Activated naive CD8-positive, alpha-beta T cell (primary cell): ENCODE results near the gene FAM53B.
"Not testable (repeated sequence)": the region's sequence is repeated elsewhere in the genome, so short reads cannot be mapped to it uniquely, and the experiment has no call there.

Source experiments
- H3K27ac Mint-ChIP-seq: one replicate; pipeline ENCODE4 v1.8.0; 2021; ENCODE audit warnings: mixed read lengths
- H3K27me3 Mint-ChIP-seq: one replicate; pipeline ENCODE4 v1.8.0; 2021; ENCODE audit warnings: mixed read lengths
- H3K36me3 Mint-ChIP-seq: one replicate; pipeline ENCODE4 v1.8.0; 2021; ENCODE audit warnings: mixed read lengths
- H3K4me1 Mint-ChIP-seq: one replicate; pipeline ENCODE4 v1.8.0; 2021; ENCODE audit warnings: low read depth, mixed read lengths
- H3K4me3 Mint-ChIP-seq: one replicate; pipeline ENCODE4 v1.8.0; 2021; ENCODE audit warnings: mild to moderate bottlenecking, mixed read lengths
- H3K9me3 Mint-ChIP-seq: one replicate; pipeline ENCODE4 v1.8.0; 2021; ENCODE audit warnings: low read depth, mixed read lengths

The FAM53B gene

GRCh38 chr10:124621637-124622036 lies 122.5 kb downstream of the FAM53B start:
- H3K27ac Mint-ChIP-seq, result no peak overlapping the region
- no peaks in the 10 kb centered on the region for H3K36me3 Mint-ChIP-seq
- H3K4me1 Mint-ChIP-seq, result peaks cover 27% of the 10 kb centered on the region
- H3K4me3 Mint-ChIP-seq, result no peak overlapping the region
- H3K27me3 Mint-ChIP-seq, result no peaks in the 10 kb centered on the region
- H3K9me3 Mint-ChIP-seq, result no peaks in the 10 kb centered on the region

- peaks cover 22% of the 10 kb centered on the region for H3K4me1 Mint-ChIP-seq
- no peaks in the 10 kb centered on the region for H3K36me3 Mint-ChIP-seq
- H3K9me3 Mint-ChIP-seq, result no peaks in the 10 kb centered on the region
- no peak overlapping the region for H3K4me3 Mint-ChIP-seq
- H3K27me3 Mint-ChIP-seq, result no peaks in the 10 kb centered on the region
- no peak overlapping the region for H3K27ac Mint-ChIP-seq
These were observed 124.2 kb downstream of the FAM53B start for GRCh38 chr10:124619802-124620490.

DNA sequence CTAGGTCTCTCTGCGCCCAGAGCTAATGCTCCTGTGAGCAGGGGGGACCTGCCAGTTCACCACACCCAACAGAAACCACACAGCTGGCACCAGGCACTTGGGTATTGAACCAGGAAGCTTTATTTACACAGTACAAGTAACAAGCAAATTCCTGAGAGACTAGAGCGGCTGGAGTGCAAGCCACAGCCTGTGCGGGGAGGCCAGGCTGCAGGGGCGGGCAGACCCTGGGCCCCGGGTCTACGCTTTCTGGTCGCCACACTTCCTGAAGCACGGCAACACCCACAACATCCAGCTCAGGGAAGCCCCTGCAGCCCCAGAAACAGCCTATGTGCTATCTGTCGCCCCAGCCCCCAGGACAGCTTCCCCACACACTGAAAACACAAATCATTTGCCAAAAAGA lies 125.0 kb downstream of the FAM53B start:
- Mint-ChIP-seq H3K27ac (no peak overlapping the region), H3K27me3 (no peaks in the 10 kb centered on the region), H3K9me3 (no peaks in the 10 kb centered on the region), H3K4me3 (no peak overlapping the region), H3K36me3 (no peaks in the 10 kb centered on the region), H3K4me1 (peaks cover 22% of the 10 kb centered on the region)

GRCh38 chr10:124618470-124619073 lies 125.6 kb downstream of the FAM53B start:
- Mint-ChIP-seq H3K9me3 (no peaks in the 10 kb centered on the region), H3K27me3 (no peaks in the 10 kb centered on the region), H3K4me3 (no peak overlapping the region), H3K27ac (no peak overlapping the region), H3K4me1 (peaks cover 26% of the 10 kb centered on the region), H3K36me3 (no peaks in the 10 kb centered on the region)

DNA sequence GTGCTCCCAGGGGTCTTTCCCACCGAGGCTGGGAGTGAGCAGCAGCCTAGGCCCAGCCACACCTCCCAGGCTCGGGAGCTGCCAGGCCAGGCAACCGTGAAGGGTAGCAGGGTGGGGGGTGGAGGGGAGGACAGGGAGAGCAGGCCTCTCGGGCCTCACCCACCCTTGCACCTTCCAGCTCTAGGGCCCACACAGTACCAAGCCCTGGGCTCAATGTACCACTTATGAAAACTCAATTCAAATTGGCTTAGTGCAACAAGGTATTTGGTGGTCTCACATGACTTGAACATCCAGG lies 127.4 kb downstream of the FAM53B start:
- Mint-ChIP-seq H3K27me3 (no peaks in the 10 kb centered on the region), H3K4me1 (peaks cover 37% of the 10 kb centered on the region), H3K27ac (no peak overlapping the region), H3K36me3 (no peaks in the 10 kb centered on the region), H3K9me3 (no peaks in the 10 kb centered on the region), H3K4me3 (no peak overlapping the region)

- H3K27ac Mint-ChIP-seq, result no peak overlapping the region
- H3K27me3 Mint-ChIP-seq, result no peaks in the 10 kb centered on the region
- H3K4me3 Mint-ChIP-seq, result no peak overlapping the region
- H3K36me3 Mint-ChIP-seq, result no peaks in the 10 kb centered on the region
- peaks cover 41% of the 10 kb centered on the region for H3K4me1 Mint-ChIP-seq
- H3K9me3 Mint-ChIP-seq, result no peaks in the 10 kb centered on the region
These were observed 127.9 kb downstream of the FAM53B start for GRCh38 chr10:124616040-124616835.

DNA sequence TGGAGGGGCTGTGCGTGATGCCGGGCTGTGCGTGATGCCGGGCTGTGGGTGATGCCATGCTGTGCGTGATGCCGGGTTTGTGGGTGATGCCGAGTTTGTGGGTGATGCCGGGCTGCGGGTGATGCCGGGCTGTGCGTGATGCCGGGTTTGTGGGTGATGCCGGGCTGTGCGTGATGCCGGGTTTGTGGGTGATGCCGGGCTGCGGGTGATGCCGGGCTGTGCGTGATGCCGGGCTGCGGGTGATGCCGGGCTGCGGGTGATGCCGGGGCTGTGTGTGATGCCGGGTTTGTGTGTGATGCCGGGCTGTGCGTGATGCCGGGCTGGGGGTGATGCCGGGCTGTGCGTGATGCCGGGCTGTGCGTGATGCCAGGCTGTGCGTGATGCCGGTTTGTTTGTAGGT lies 128.9 kb downstream of the FAM53B start:
- Mint-ChIP-seq H3K4me3 (no peak overlapping the region), H3K36me3 (no peaks in the 10 kb centered on the region), H3K4me1 (peaks cover 43% of the 10 kb centered on the region), H3K9me3 (no peaks in the 10 kb centered on the region), H3K27me3 (no peaks in the 10 kb centered on the region), H3K27ac (no peak overlapping the region)

GRCh38 chr10:124614003-124614659 lies 130.0 kb downstream of the FAM53B start:
- H3K36me3 Mint-ChIP-seq, result no peaks in the 10 kb centered on the region
- H3K27me3 Mint-ChIP-seq, result no peaks in the 10 kb centered on the region
- H3K4me3 Mint-ChIP-seq, result no peak overlapping the region
- H3K9me3 Mint-ChIP-seq, result no peaks in the 10 kb centered on the region
- H3K4me1 Mint-ChIP-seq, result peaks cover 37% of the 10 kb centered on the region
- no peak overlapping the region for H3K27ac Mint-ChIP-seq

- Mint-ChIP-seq H3K27ac (peak overlapping the region; percentile 72), H3K9me3 (no peaks in the 10 kb centered on the region), H3K4me3 (no peak overlapping the region), H3K4me1 (peaks cover 31% of the 10 kb centered on the region), H3K27me3 (no peaks in the 10 kb centered on the region), H3K36me3 (no peaks in the 10 kb centered on the region)
These were observed 131.3 kb downstream of the FAM53B start for GRCh38 chr10:124612611-124613498.

DNA sequence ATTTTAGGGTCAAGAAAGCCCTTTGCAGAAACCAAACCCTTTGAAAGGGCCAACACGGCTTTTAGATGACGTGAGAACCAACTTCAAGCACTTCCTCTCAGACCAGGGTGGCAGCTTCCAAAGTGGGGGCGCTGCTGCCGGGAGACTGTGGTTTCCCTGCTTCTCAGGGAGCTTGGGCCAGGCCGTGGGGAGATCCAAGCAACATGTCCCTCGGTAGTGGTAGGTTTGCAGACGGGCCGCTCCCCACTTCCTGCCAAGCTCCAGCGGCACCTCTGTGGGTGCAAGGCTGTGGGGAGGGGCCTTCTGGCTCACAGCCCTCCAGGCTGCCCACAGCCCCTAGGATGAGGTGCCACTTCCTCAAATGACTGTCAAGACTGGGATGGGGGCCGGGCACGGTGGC lies 132.4 kb downstream of the FAM53B start:
- Mint-ChIP-seq H3K9me3 (no peaks in the 10 kb centered on the region), H3K4me1 (peaks cover 26% of the 10 kb centered on the region), H3K27me3 (no peaks in the 10 kb centered on the region), H3K27ac (peak overlapping the region; percentile 22), H3K4me3 (no peak overlapping the region), H3K36me3 (no peaks in the 10 kb centered on the region)

DNA sequence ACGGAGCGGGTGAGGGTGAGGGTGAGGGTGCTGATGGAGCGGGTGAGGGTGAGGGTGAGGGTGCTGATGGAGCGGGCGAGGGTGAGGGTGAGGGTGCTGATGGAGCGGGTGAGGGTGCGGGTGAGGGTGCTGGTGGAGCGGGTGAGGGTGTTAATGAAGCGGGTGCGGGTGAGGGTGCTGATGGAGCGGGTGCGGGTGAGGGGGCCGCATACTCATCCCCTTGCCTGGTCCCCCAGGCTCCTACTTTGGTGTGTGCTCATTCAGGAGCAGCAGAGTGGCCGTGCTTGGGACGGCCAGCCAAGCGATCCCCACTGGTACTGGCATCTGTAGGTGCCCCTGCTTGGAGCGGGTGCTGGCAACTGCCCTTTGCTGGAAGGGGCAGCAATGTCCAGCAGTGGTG lies 133.3 kb downstream of the FAM53B start:
- H3K4me1 Mint-ChIP-seq, result peaks cover 26% of the 10 kb centered on the region
- not testable (repeated sequence) for H3K9me3 Mint-ChIP-seq, H3K27me3 Mint-ChIP-seq, H3K4me3 Mint-ChIP-seq, H3K27ac Mint-ChIP-seq, H3K36me3 Mint-ChIP-seq

DNA sequence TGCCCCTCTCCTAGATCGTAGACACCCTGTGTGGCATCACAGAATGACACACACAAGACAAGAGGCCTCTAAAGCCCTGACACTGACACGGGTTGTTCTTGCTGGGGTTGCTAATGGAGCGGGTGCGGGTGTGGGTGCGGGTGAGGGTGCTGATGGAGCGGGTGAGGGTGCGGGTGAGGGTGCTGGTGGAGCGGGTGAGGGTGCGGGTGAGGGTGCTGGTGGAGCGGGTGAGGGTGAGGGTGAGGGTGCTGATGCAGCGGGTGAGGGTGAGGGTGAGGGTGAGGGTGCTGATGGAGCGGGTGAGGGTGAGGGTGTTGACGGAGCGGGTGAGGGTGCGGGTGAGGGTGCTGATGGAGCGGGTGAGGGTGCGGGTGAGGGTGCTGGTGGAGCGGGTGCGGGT lies 134.0 kb downstream of the FAM53B start:
- not testable (repeated sequence) for H3K9me3 Mint-ChIP-seq, H3K27ac Mint-ChIP-seq, H3K27me3 Mint-ChIP-seq, H3K36me3 Mint-ChIP-seq, H3K4me3 Mint-ChIP-seq
- H3K4me1 Mint-ChIP-seq, result peaks cover 26% of the 10 kb centered on the region

- Mint-ChIP-seq H3K27me3 (no peaks in the 10 kb centered on the region), H3K4me3 (no peak overlapping the region), H3K4me1 (peaks cover 26% of the 10 kb centered on the region), H3K9me3 (no peaks in the 10 kb centered on the region), H3K36me3 (no peaks in the 10 kb centered on the region), H3K27ac (no peak overlapping the region)
These were observed 134.5 kb downstream of the FAM53B start for GRCh38 chr10:124609698-124610097.

GRCh38 chr10:124608093-124608721 lies 136.0 kb downstream of the FAM53B start:
- peaks cover 18% of the 10 kb centered on the region for H3K4me1 Mint-ChIP-seq
- no peak overlapping the region for H3K4me3 Mint-ChIP-seq
- H3K9me3 Mint-ChIP-seq, result no peaks in the 10 kb centered on the region
- H3K36me3 Mint-ChIP-seq, result no peaks in the 10 kb centered on the region
- no peaks in the 10 kb centered on the region for H3K27me3 Mint-ChIP-seq
- H3K27ac Mint-ChIP-seq, result no peak overlapping the region
